HG03439 (cell line): ENCODE results near the gene BHLHA15.

Experiments
- ATAC-seq: cut with Tn5 transposase; IDR thresholded peaks from one replicate; pipeline ENCODE4 v1.9.1; 2021; ENCODE audit warnings: mild to moderate bottlenecking, moderate library complexity; ENCODE audit not compliant: unreplicated experiment

Gene BHLHA15

DNA sequence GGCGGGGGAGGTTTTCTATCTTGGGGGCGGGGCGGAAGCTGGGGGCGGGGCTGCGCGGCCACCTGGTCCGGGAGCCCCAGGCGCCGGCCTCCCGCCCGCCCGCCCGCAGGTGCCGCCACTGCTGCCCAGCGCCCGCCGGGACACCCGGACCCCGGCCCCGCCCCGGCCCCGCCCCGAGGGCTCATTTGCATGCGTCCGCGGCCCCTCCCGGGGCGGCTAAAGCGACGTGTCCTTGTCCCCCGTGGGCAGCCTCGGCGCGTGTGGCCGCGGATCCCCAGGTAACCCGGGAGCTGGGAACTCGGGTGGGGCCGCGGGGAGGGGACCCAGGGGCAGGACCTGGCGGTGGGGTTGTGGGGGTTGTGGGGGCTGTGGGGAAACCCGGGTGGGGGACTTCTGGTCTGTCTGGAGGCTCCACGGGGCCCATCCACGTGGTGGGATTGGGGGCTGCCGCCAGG, at the start of gene BHLHA15:
BHLHA15 (plus strand) TSS at position 219 of the 455 bp plus-strand sequence. CDS start 871 bp downstream, outside the sequence.
- no peak for ATAC-seq

DNA sequence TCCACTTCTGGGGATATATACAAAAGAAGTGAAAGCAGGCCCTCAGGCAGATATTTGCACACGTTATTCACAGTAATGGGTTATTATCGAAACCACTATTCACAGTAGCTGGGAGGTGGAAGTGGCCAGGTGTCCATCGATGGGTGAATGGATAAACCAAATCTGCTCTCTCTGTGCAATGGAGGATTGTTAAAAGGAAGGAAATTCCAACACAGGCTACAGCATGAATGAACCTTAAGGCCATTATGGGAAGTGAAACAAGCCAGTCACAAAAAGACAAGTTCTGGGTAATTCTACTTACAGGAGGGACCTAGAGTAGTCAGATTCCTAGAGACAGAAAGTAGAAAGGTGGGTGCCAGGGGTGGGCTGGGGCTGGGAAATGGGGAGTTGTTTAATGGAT, 48.5 kb upstream of the BHLHA15 start:
- no peak for ATAC-seq

DNA sequence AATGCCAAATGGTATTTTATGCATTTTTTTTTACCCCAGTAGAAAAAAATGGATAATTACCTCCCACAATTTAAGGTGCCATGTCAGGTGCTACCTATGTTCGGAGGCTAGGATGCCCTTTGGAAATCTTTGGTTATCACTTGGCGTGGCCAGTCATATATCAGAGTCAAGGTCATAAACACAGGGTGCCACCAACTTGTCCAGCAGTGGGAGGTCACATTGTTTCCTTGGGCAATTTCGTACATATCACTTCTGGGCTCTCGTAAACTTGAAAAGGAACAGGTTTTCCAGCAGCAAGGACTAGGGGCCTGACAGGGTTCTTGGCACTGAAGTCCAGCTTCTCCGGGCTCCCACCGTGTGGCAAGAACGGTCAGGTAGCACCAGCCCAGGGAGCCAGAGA, 48.0 kb upstream of the BHLHA15 start:
- no peak for ATAC-seq

DNA sequence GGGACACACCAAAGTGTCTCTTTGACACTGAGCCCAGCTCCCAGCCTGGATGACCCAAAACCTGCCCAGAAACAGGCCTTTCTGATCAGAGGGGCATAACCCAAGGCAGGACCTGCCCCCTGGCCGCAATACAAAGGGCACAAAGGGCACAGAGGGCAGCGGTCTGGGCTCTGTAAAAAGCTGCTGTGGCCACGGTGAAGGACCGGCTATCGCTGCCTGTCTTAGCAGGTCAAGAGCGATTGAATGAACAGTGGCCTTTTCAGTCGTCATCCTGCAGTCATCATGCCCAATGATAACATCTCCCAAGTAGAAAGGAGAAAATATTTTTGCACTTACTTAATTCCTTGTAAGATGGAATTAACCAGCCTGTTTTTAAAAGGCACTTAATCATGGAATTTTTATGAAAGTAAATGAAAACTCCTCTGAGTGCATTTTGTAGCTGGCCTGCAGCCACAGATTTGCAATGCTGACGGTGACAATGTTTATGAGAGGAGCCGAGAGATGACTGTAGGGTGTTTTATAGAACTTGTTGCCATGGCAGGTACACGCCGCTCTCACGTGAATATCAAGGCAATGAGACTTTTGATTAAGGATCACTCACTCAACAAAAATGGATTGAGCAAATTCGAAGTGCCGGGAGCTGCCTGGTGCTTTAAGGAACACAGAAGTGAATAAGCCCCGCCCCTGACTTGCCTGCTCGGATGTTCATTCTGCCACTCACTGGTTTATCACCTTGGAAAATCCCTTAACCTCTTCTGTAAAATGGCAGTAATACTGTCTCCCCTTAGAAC, 47.3 kb upstream of the BHLHA15 start:
- no peak for ATAC-seq

DNA sequence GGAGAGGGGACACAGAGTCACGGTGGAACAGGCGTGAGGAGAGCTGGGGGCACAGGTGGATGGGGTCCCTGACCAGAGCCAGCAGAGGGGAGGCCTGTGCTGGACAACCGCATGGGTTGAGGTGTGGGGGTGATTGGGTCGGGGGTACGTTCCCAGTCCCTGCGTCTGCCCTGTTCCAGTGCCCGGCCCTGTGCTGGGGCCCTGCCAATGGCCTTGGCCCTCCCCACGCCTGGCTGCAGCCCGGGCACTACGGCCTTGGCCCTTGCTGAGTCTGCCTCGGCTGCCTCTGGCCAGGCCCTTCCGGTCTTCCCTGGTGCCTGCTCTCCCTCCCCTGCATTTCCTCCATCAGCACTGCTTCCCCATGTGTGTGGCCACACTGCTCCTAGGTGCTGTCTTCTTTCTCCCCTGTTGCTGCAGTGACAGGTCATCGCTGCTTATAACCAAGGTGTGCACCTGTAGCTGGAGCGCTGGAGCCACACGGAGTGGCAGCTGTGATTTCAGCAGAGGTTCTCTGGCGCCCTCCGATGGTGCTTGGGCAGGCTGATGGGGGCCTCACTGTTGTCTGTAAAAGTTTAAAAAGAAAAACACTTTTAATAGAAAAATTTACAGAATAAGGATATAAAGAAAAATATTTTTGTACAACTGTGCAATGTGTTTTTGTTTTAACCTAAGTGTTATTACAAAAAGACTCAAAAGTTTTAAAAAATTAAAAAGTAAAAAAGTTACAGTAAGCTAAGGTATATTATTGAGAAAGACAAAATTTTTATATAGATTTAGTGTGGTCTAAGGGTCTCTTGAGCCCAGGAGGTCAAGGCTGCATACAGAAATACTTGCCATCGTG, 45.2 kb upstream of the BHLHA15 start:
- ATAC-seq = no peak

DNA sequence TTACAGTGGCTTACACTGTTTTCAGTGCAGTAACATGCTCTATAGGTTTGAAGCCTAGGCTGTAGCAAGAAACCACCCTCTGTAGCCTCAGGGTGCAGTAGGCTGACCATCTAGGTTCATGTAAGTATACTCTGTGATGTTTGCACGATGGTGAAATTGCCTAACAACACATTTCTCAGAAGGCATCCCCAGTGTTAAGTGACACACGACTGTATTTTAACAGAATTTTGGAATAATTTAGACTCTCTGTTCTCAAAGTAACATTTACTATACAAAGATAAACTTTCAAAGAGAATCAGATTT, 44.6 kb upstream of the BHLHA15 start:
- no peak for ATAC-seq

DNA sequence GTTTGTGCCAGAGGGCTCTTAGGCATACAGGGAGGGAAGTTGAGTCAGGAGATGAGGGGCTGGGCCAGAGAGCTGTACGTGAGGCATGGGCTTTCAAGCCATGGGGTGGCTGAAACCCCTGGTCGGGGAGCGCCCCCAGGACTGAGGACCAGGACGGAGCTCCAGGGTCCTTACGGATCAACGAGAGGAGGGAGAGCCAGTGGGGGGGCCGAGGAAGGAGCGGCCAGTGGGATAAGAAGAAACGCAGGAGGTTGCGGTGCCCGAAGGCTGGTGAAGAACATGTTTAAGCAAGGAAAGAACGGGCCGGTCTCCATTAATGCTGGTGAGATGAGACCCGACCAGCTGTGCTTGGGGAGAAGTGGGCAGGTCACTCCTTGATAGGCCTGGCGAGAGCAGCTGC, 43.6 kb upstream of the BHLHA15 start:
- no peak for ATAC-seq

DNA sequence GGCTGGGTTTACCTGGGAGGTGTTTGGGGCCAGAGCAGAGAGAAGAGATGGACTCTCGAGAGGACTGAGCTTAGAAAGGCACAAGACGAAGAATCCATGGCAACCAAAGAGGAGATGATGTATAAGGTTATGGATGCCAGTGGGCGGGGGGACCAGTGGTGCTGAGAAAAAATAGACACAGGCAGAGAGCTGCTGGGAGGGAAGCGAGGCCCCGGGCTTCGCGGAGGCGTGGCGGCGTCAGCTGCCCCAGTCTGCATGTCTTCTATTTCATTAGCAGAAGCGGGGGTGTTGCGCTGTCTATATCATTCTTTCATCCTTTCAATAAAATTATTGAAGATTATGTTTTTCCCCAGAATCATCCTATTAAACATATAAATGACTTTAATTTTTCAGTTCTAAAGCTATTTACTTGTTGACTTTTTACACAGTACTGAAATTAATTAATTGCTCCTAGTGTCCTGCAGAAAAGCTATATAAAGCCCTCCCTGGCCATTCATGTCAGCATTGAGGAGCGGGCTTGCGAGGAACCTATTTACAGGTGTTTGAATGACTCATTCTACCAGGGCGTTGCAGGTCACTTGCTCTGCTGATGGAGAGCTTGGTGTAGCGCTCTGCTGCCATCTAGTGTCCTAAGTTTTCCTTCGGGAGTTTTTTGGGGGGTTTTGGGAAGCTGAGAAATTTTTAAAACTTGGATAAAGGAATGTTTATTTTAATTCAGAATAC, 42.9 kb upstream of the BHLHA15 start:
- ATAC-seq = no peak

DNA sequence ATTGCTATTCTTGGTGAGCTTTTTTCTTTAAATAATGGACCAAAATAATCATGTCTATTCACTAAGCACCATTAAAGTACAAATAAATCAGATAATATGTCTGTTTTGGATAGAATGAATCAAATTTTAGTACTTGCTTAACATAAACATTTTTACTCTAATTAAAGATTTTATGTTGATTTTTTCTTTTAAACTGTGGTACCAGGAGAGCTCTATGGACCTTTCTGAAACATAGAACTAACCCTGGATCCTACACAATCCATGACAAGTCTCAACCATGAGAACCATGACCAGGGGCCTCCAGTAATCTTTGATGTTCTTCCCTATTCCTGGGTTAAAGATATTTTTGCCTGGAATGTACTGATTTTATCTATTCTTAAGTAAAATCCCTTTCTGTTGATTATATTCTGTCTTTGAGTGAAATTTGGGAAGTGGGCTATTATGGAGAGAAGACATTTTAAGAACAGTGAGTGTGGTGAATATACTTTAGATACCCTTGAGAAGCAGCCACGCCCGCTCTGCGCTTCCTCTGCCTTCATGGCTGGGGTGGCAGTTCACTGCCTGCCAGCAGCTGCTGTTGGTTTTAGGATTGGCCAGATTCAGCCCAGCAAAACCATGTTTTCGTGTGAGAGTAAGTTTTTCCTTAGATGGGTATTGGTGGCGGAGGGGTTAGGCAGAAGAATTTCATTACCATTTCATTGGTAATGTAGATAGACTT, 42.2 kb upstream of the BHLHA15 start:
- ATAC-seq = no peak

DNA sequence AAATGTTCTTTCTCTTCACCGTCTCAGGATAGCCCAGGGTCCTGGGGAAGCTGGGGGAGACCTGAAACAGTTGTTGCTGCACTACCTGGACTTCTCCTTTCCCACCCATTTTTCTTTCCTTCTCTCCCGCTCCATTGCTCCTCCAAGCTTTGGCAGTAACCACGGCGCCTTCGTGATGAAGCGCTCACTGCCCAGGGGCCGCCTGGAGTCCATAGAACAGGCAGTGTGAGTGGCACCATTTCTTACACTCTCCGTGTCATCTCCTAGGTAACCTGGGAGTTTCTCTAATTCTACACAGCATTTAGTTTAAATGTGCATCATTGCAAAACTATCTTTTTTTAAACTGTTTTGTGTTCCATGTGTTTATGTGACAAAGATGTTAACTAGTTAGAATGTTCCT, 40.3 kb upstream of the BHLHA15 start:
- ATAC-seq = no peak

DNA sequence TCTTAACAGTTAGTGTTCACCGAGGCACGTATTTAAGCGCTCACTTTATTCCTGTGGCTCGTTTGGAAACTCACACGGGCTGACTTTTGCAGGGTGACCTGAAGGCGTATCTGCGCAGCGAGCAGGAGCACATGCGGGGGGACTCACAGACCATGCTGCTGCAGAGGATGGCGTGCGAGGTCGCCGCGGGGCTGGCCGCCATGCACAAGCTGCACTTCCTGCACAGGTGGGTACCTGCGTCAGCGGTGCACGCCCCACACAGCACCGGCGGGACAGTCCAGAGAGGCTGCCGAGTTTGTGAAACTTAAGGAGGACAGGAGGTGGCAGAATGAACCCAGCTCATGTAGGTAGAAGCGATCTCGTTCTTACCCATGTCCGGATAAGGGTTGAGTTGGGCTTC, 39.8 kb upstream of the BHLHA15 start:
- ATAC-seq = no peak

DNA sequence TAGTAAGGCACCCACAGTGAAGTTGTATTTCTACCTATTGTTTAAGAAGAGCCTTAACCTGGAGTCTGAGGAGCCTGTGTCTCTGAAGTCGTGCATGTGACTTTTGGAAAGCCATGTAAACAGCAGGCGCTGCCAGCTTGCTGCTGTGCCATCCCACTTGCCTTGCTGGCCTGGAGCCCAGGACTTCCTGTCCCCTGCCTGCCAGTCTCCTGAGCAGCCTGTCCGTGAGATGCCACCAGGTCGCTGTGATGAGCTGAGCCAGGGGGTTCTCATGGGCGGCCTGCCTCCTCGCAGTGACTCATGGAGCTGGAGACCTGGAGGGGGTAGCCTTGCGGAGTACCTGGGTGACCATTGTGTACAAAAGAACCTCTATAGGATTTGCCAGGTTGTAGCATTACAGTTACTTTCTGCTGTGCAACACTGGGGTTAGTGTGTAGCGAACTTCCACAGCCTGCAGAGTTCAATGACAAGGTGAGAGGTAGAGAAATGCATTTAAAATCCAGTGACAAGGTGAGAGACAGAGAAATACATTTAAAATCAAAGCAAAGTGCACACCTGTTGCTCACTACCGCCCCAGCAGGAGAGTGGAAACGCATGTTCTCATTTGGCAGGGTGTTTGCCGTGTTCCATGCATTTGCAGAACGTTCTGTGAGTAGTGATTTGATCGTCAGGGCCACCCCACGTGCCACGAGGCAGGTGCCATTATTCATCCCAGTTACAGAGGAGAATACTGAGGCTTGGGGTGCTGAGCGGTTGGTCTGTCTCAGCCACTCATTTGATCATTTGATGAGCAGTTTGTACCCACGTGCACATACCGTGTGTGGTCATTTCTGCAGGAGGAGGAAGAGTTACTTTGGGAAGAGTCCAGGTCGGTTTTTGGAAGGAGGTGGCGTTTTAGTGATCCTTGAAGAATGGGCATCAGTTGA, 36.6 kb upstream of the BHLHA15 start:
- no peak for ATAC-seq

DNA sequence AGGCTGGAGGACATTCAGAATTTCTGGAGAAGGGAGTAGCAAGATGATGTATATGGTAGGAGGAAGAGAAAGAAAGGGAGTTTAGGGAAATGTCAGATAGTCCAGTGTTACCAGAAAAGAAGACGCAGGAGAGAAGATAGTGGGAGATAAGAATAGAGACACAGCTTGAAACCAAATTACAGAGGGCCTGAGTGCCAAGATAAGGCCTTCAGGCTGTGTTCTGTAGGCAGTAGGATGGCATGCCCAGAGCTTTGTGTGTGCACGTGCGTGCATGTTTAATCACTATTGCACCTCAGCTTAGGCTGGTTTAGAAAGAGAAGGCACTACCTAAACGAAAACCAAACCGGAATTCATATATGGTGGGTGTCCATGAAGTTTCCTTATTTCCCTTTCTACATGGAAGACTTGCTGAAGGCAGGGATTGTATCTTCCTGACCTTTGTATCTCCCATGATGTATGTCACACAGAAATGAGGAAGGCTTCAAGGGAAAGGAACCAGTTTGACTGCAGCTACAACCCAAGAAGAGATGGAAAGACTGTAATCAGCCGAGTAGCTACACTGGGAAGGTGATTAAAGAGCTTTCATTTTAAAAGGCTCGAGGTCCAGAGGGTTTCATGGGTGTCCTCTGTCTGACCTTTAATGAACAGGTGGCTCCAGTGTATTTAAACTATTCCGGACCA, 35.8 kb upstream of the BHLHA15 start:
- ATAC-seq = no peak

DNA sequence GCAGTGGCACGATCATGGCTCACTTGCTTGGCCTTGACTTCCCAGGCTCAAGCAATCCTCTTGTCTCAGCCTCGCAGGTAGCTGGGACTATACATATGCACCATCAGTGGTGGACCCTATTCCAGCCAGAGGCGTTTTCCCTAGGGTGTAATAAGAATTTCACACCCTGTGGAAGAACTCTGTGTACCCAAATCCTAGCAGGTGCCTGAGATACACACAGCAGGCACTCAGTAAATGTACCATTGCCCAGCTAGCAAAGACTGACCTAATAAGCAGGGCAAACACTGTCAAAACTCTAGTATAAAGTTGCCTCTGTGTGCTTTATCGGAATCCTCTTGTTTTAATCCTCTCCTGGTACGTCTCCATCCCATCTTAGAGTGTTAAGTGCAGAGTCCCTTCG, 33.7 kb upstream of the BHLHA15 start:
- no peak for ATAC-seq

DNA sequence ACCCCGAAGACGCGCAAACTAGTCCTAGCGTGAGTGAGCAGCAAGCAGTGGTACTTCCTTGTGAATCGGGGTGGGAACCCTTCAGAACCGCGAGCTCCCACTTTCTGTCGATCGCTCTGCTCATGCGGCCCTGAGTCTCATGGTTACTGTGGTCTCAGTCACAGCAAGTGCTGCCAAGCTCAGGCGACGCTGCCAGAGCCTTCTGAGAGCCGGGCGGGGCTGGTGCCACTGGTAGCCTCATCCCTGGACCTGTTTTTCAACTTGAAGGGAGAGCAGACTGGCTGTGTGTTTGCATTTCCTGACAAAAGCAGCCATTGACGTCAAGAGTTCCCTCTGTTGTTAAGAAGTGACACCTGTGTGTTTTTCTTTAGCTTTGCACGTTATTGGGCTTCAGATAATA, 32.9 kb upstream of the BHLHA15 start:
- ATAC-seq = no peak

DNA sequence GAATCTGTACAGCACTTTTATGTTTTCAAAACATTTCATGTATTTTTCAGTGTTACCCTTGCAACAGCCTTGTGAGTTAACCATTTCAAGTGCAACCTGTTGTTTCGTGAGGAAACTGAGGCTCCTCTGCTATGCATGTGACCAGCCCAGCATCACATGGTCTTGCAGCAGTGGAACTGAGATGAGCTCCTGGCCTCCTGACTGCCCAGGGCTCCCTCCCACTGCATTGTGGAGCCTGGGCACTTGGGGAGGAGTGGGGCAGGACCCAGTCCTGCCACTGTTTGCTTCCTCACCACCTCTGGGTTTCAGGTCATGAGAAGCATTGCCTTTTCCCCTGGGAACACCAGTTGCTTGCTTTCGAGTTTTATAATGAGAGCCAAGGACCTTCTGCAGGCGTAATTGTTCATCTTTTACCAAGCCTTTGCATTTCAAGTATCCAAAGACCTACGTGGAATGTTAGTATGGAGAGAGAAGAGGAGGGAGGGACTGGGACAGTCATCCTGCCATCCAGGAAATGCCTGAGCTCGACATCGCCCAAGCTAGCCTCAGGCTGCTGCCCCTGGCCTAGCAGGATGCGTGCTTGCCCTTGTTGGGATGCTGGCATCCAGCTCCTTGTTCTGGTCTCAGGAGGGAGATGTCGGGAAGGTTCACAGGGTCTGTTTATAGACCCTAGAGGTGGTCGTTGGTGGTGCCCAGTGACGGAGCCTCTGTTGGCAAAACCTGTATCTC, 32.3 kb upstream of the BHLHA15 start:
- ATAC-seq = no peak

DNA sequence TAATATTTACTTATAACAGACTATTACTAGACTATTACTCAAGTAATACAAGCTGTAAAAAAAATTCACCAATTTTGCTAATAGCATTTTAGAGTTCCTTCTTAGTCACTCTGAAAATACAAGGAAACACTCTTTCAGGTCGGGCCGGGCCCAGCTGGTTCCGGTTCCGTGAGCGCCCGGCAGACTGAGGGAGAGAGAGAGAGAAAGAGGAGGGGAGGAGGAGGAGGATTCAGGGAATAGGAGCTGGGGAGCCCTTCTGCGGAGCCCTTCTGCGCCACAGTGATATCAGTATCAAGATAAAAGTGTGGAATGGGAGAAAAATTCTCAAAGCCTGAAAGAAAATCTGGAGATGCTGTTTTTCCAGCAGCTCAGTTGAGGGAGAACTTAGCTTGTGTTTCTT, 30.5 kb upstream of the BHLHA15 start:
- no peak for ATAC-seq

DNA sequence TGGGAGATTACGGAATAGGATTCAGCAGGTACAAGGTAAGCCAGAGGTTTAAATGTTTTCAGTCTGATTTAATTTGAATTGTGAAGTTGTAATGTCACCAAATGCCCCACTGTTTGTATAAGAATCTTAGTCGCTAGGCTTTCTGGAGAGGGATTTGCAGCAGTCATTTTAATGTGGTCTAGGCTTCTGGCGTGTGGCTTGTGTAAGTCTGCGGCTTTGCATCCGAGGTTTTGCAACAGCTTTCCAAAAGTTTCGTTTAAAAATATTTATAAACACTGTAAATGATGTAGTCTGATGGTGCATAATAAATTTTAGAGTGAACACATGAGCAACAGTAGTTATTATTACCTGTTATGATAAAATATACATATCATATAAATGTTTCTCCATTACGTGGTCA, 26.1 kb upstream of the BHLHA15 start:
- ATAC-seq = no peak
